ENCODE measurements around the gene THEM5. TPM values are rescaled to one million over a fixed set of nuclear protein-coding genes. Genes with fewer than 3 reads are reported as not detected.

THEM5 gene
- total RNA-seq, 1 donor from 2014 or later, result not detected

GRCh38 chr1:151809290-151809984, 44.1 kb downstream of the THEM5 start:
- intact Hi-C loops (cut with DNase I), result no loop called here
- no peak for DNase-seq (ENCODE audit: low spot score)

- intact Hi-C loops (cut with DNase I), result no loop called here
- no peak for DNase-seq (ENCODE audit: low spot score)
These were observed 45.7 kb downstream of the THEM5 start for GRCh38 chr1:151807766-151808165.

- DNase-seq (ENCODE audit: low spot score), result no peak
- intact Hi-C loops (cut with DNase I), result no loop called here
These were observed 46.4 kb downstream of the THEM5 start for GRCh38 chr1:151807131-151807530.

DNA sequence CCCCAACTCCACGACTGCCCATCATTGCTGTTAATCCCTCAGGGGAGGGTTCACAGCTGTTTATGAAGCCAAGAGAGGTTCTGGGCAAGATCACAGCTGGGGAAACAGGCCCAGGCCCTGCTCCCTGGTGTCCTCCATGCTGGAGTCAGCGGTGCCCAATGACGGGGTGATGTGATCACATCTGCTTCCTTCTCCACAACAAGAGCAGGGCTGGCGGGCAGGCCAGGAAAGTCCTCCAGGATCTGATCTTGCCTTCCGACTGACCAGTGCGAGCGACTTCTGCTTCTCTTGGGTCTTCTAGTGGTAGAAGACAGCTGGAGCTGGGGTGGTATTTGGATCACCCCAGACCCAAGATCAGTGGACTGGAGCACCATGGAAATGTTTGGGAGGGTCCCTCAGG, 47.3 kb downstream of the THEM5 start:
- intact Hi-C loops (cut with DNase I), result no loop called here
- no peak for DNase-seq (ENCODE audit: low spot score)

GRCh38 chr1:151805066-151805820, 48.3 kb downstream of the THEM5 start, which contains the start of gene LINGO4:
Gene LINGO4 (minus strand): TSS chr1:151805419. CDS start chr1:151802704, 2,715 bp downstream.
- DNase-seq (ENCODE audit: low spot score), result no peak
- intact Hi-C loops (cut with DNase I), result no loop called here

GRCh38 chr1:151803915-151804314, 49.6 kb downstream of the THEM5 start:
- no peak for DNase-seq (ENCODE audit: low spot score)
- intact Hi-C loops (cut with DNase I), result no loop called here

DNA sequence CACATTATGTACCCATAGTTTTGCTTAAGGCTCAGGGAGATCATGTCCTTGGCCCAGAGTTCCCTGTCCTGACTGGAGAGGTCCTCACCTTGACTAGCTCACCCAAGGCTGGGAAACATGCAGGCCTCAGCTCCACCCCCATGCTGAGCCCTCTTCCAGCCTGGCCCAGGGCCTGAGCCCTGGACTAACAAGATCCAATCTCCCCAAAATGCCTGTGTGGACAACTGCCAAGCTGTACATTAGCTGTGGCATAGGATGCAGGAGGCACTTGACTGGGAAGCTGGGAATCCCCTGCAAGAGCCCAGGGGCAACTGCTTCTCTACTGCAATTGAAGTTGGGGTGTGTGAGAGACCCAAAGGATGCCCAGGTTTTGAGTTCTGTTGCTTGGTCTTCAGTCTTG, 50.3 kb downstream of the THEM5 start:
- intact Hi-C loops (cut with DNase I), result no loop called here
- DNase-seq (ENCODE audit: low spot score), result no peak

- DNase-seq (ENCODE audit: low spot score), result no peak
- intact Hi-C loops (cut with DNase I), result no loop called here
These were observed 51.1 kb downstream of the THEM5 start for GRCh38 chr1:151802372-151802771.

DNA sequence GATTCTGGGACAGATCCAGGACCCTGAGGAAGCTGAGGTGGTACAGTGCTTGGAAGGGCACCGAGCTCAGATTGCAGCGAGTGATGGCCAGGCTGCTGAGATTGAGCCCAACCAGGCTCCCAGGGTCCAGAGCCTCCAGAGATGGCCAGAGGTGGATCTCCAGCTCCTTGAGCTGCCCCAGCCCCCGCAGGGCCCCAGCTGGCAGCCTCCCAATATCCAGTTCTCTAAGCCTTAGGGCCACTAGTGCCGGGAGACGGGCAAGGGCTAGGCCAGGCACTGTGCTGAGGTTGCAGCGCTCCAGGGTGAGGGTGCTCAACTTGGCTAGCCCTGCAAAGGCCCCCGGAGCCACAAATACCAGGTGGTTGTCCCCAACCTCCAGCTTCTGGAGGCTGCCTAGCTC, 51.7 kb downstream of the THEM5 start:
- DNase-seq (ENCODE audit: low spot score), result no peak
- intact Hi-C loops (cut with DNase I), result no loop called here

GRCh38 chr1:151801310-151801820, 52.1 kb downstream of the THEM5 start:
- DNase-seq (ENCODE audit: low spot score), result no peak
- intact Hi-C loops (cut with DNase I), result no loop called here

- intact Hi-C loops (cut with DNase I), result no loop called here
- no peak for DNase-seq (ENCODE audit: low spot score)
These were observed 52.7 kb downstream of the THEM5 start for GRCh38 chr1:151800830-151801229.

DNA sequence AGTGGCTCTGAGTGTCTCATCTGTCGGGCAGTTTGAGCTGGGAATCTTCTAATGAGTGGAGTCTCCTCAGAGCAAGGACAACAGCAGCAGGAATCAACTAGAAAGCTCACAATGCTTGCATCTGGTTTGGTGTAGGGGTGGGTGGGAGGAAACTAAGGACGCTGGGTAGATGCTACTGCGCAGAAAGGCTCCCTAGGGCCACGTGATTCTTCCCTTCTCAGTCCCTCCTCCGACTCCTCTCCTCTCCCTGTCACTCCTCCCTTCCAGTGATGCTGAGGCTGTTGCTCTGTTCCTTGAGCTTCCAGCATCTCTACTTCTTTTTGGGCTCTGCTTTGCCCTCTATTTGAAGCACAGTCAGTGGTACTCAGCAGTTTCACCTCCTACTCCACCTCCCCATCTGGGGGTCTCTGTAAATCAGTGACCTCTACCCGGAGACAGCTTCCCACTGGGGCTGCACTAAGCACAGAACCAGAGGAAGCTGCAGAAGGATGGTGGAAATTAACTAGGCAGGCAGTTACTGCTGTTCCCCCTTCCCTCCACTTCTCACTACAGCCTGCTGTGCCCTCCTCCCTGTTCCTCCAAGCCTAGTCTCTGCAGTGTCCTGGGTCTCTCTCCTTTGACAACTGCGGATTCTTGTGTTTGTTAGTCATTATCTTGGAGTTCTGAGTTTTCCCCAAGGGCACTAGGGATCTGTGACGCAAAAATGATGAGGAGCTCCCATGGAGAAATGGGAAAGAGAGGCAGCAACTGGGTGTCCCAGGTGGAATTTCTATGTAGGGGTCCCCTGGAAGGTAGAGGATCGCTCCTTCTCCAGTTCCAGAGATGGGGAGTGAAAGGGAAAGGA, 54.1 kb downstream of the THEM5 start:
- intact Hi-C loops (cut with DNase I), result no loop called here
- DNase-seq (ENCODE audit: low spot score), result no peak

- intact Hi-C loops (cut with DNase I), result no loop called here
- DNase-seq (ENCODE audit: low spot score), result no peak
These were observed 54.9 kb downstream of the THEM5 start for GRCh38 chr1:151798571-151798970.

Other genes starting within 250 kb of the THEM5 start
- 33.5 TPM for gene SNX27, start 241.7 kb downstream of the THEM5 start, total RNA-seq
- gene CELF3, start 136.9 kb downstream of the THEM5 start, total RNA-seq, result not detected
- gene RIIAD1, start 132.2 kb downstream of the THEM5 start, total RNA-seq, result 4.3 TPM
- gene MRPL9, start 90.2 kb downstream of the THEM5 start, total RNA-seq, result 43.2 TPM
- gene TDRKH, start 63.2 kb downstream of the THEM5 start, total RNA-seq, result 6.0 TPM
- gene LINGO4, start 48.3 kb downstream of the THEM5 start, total RNA-seq, result 0.43 TPM
- gene RORC, start 21.9 kb downstream of the THEM5 start, total RNA-seq, result 5.9 TPM
- gene C2CD4D, start 13.9 kb downstream of the THEM5 start, total RNA-seq, result not detected
- 15.7 TPM for gene THEM4, start 55.8 kb upstream of the THEM5 start, total RNA-seq
- gene S100A10, start 140.1 kb upstream of the THEM5 start, total RNA-seq, result 131 TPM
- gene S100A11, start 183.3 kb upstream of the THEM5 start, total RNA-seq, result 90.8 TPM
- gene TCHHL1, start 235.4 kb upstream of the THEM5 start, total RNA-seq, result not detected